Left lung (tissue), 10 donors: ENCODE results near the gene BPIFB6. TPM values are rescaled to one million over a fixed set of nuclear protein-coding genes. Genes with fewer than 3 reads are reported as not detected.

Experiments used
- ATAC-seq: fragments of 200-7000 bp; cut with Tn5 transposase; one replicate; pipeline ENCODE4 v1.9.1; 2020; ENCODE audit warnings: moderate library complexity
- DNase-seq, 4 donors: peaks; one replicate each; pipeline ENCODE4 v3.0.0-alpha.2; 2013 to 2020
- H3K27ac ChIP-seq, 2 donors: fragments of 200-600 bp; sonication (generic) in 1 of 2; one replicate each; pipeline versions ENCODE4 v1.5.0 to v1.8.0; 2020 to 2021
- H3K27me3 ChIP-seq, 2 donors: fragments of 200-600 bp; sonication (generic) in 1 of 2; one replicate each; pipeline versions ENCODE4 v1.5.0 to v1.8.0; 2020 to 2021
- H3K36me3 ChIP-seq, 2 donors: fragments of 200-600 bp; sonication (generic) in 1 of 2; one replicate each; pipeline versions ENCODE4 v1.5.0 to v1.8.0; 2020 to 2021
- H3K4me1 ChIP-seq, 2 donors: fragments of 200-600 bp; one replicate each; pipeline ENCODE4 v1.8.0; 2021
- H3K4me3 ChIP-seq, 2 donors: fragments of 200-600 bp; sonication (generic) in 1 of 2; one replicate each; pipeline versions ENCODE4 v1.5.0 to v1.8.0; 2020 to 2021; ENCODE audit warnings: mild to moderate bottlenecking in 1 of 2
- H3K9me3 ChIP-seq, 2 donors: fragments of 200-600 bp; sonication (generic) in 1 of 2; one replicate each; pipeline versions ENCODE4 v1.5.0 to v1.8.0; 2020 to 2021
- CTCF ChIP-seq, 2 donors: fragments of 200-600 bp; sonication (generic) in 1 of 2; IDR thresholded peaks; one replicate each; pipeline versions ENCODE4 v1.5.0 to v1.8.0; 2021; ENCODE audit warnings: antibody characterized with exemption in 2 of 2
- intact Hi-C, 2 donors: fragments of 100-400 bp; cut with DNase I; formaldehyde crosslinking; loops; one replicate each; pipeline versions ENCODE4 v1.11.2 to v1.14.2; 2022
- polyA plus RNA-seq, 6 donors: library from polyadenylated mRNA; unstranded; fragments of 120-200 nt; gene quantifications; one replicate each; pipeline ENCODE4 v1.2.1, GENCODE V29; 2013; ENCODE audit not compliant: insufficient read length in 6 of 6
- total RNA-seq, 2 donors: library from RNA; stranded (reverse); fragmentation: NEBNext Ultra II Directional; extraction: Animal tissue kit (Norgen Biotek cat#: 25700); gene quantifications; one replicate each; pipeline ENCODE4 v1.2.1, GENCODE V29; 2021
- donor health status: DM: no; HTN: yes; CAD: no.
- donor health status: DM: no; HTN: no; CAD: no.

Gene BPIFB6
- total and polyA plus RNA-seq, 8 donors: not detected

- no peak for DNase-seq
- intact Hi-C loops: no loop called here
- TF ChIP-seq CTCF (IDR thresholded peaks at IDR 0.05): no peak
These were observed 2.6 kb upstream of the BPIFB6 start for GRCh38 chr20:33028875-33029274.

GRCh38 chr20:33030076-33030475 is 1.4 kb upstream of the BPIFB6 start:
- no peak for DNase-seq
- Histone ChIP-seq H3K9me3 (no peaks in the 10 kb centered on the region), H3K4me1 (no peaks in the 10 kb centered on the region), H3K27ac (no peak overlapping the region), H3K36me3 (no peaks in the 10 kb centered on the region), H3K4me3 (no peak overlapping the region), H3K27me3 (peaks cover 0 to 18% of the 10 kb centered on the region in 2 donors)
- intact Hi-C loops: no loop called here
- no peak for ATAC-seq
- TF ChIP-seq CTCF (IDR thresholded peaks at IDR 0.05): no peak

More at GRCh38 chr20:33028875-33029274, 2.6 kb upstream of the BPIFB6 start:
- no peak overlapping the region for H3K27ac ChIP-seq
- no peak for ATAC-seq
- H3K4me3 ChIP-seq: no peak overlapping the region
- no peaks in the 10 kb centered on the region for H3K36me3 ChIP-seq
- peaks cover 0 to 18% of the 10 kb centered on the region in 2 donors for H3K27me3 ChIP-seq
- H3K4me1 ChIP-seq: no peaks in the 10 kb centered on the region
- H3K9me3 ChIP-seq: no peaks in the 10 kb centered on the region

- TF ChIP-seq CTCF (IDR thresholded peaks at IDR 0.05): no peak
- Histone ChIP-seq H3K4me3 (no peak overlapping the region), H3K27me3 (peaks cover 0 to 18% of the 10 kb centered on the region in 2 donors), H3K9me3 (no peaks in the 10 kb centered on the region), H3K27ac (no peak overlapping the region), H3K36me3 (no peaks in the 10 kb centered on the region), H3K4me1 (no peaks in the 10 kb centered on the region)
- DNase-seq: no peak
- intact Hi-C loops: no loop called here
- no peak for ATAC-seq
These were observed 879 bp upstream of the BPIFB6 start for GRCh38 chr20:33030569-33030968.

- DNase-seq (no peak), ATAC-seq (no peak)
- H3K4me1 ChIP-seq: no peaks in the 10 kb centered on the region
- peaks cover 0 to 18% of the 10 kb centered on the region in 2 donors for H3K27me3 ChIP-seq
- no peaks in the 10 kb centered on the region for H3K9me3 ChIP-seq
- no peak overlapping the region for H3K4me3 ChIP-seq
- H3K36me3 ChIP-seq: no peaks in the 10 kb centered on the region
- no peak overlapping the region for H3K27ac ChIP-seq
- intact Hi-C loops: no loop called here
- no peak for TF ChIP-seq CTCF (IDR thresholded peaks at IDR 0.05)
These were observed 1.1 kb downstream of the BPIFB6 start for GRCh38 chr20:33032555-33032954.

- Histone ChIP-seq H3K4me3 (no peak overlapping the region), H3K27ac (no peak overlapping the region), H3K36me3 (no peaks in the 10 kb centered on the region), H3K9me3 (no peaks in the 10 kb centered on the region), H3K4me1 (no peaks in the 10 kb centered on the region), H3K27me3 (peaks cover 0 to 11% of the 10 kb centered on the region in 2 donors)
- intact Hi-C loops: no loop called here
- ATAC-seq (no peak), DNase-seq (no peak)
- no peak for TF ChIP-seq CTCF (IDR thresholded peaks at IDR 0.05)
These were observed 1.9 kb downstream of the BPIFB6 start for GRCh38 chr20:33033381-33033780.
